NCI-H128 (cell line): ENCODE results near the gene CUL9.

Experiments used
- DNase-seq: peaks from one replicate; lab custom pipeline; 2025; ENCODE audit not compliant: unreplicated experiment; lab: John Stamatoyannopoulos, UW

Gene CUL9

GRCh38 chr6:43172104-43173007 lies 9.6 kb upstream of the CUL9 start:
- DNase-seq: no peak

GRCh38 chr6:43173591-43174262 lies 8.3 kb upstream of the CUL9 start:
- DNase-seq: no peak

- DNase-seq: peak; percentile 90
These were observed 7.5 kb upstream of the CUL9 start for GRCh38 chr6:43174263-43175112.

GRCh38 chr6:43175676-43176422 lies 6.1 kb upstream of the CUL9 start:
- no peak for DNase-seq

GRCh38 chr6:43176423-43176786 lies 5.6 kb upstream of the CUL9 start:
- no peak for DNase-seq

GRCh38 chr6:43178150-43178549 lies 3.8 kb upstream of the CUL9 start:
- no peak for DNase-seq

- DNase-seq: no peak
These were observed 2.8 kb upstream of the CUL9 start for GRCh38 chr6:43178951-43179830.

- no peak for DNase-seq
These were observed 1.9 kb upstream of the CUL9 start for GRCh38 chr6:43180058-43180457.

GRCh38 chr6:43180985-43181384 lies 1.0 kb upstream of the CUL9 start:
- no peak for DNase-seq

GRCh38 chr6:43181621-43181941 lies 415 bp upstream of the CUL9 start:
- DNase-seq: no peak

GRCh38 chr6:43183441-43183840 lies 1.4 kb downstream of the CUL9 start:
- no peak for DNase-seq

- DNase-seq: no peak
These were observed 2.4 kb downstream of the CUL9 start for GRCh38 chr6:43184268-43184985.

GRCh38 chr6:43185391-43185985 lies 3.5 kb downstream of the CUL9 start:
- DNase-seq: no peak

GRCh38 chr6:43186019-43186418 lies 4.0 kb downstream of the CUL9 start:
- no peak for DNase-seq

- no peak for DNase-seq
These were observed 4.7 kb downstream of the CUL9 start for GRCh38 chr6:43186706-43187105.

GRCh38 chr6:43187821-43188220 lies 5.8 kb downstream of the CUL9 start:
- DNase-seq: no peak

GRCh38 chr6:43188426-43188825 lies 6.4 kb downstream of the CUL9 start:
- DNase-seq: no peak

GRCh38 chr6:43189776-43190304 lies 7.8 kb downstream of the CUL9 start:
- no peak for DNase-seq

- DNase-seq: no peak
These were observed 10.9 kb downstream of the CUL9 start for GRCh38 chr6:43192911-43193310.
